ENCODE measurements around the gene LRP5.

DNA sequence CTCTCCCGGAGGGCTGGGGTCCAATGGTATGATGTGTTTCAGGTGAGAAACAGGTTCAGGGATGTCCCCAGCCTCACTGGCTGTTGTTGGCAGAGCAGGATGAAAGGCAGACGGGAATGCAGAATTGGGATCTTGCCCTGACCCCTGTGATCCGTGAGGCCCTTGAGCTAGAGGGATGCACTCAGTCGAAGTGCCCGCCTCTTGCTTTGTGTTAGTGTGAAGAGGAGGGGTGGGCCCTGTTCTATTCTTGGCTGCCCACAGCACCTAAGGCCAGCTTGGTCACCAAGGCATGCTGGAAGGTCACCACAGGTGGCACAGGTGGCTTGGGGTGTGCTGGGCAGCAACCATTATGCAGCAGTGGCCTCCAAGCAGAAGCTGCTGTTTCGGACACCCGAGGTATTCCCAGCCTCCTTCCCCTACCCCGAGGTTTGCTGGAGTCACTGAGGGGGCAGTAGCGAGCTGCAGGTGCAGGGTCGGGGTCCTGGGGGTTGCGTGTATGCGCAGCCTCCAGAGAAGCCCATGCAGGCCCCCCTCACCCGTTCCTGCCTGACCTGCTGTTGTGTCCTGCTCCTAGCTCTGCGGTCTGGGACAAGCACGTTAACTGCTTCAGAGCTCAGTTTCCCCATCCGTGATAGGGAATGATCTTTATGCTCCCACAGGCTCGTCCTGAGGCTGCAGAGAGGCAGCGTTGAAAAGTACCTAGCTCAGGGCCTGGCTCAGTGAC lies 13.0 kb downstream of the LRP5 start:
- TF ChIP-seq, protein P1, sequence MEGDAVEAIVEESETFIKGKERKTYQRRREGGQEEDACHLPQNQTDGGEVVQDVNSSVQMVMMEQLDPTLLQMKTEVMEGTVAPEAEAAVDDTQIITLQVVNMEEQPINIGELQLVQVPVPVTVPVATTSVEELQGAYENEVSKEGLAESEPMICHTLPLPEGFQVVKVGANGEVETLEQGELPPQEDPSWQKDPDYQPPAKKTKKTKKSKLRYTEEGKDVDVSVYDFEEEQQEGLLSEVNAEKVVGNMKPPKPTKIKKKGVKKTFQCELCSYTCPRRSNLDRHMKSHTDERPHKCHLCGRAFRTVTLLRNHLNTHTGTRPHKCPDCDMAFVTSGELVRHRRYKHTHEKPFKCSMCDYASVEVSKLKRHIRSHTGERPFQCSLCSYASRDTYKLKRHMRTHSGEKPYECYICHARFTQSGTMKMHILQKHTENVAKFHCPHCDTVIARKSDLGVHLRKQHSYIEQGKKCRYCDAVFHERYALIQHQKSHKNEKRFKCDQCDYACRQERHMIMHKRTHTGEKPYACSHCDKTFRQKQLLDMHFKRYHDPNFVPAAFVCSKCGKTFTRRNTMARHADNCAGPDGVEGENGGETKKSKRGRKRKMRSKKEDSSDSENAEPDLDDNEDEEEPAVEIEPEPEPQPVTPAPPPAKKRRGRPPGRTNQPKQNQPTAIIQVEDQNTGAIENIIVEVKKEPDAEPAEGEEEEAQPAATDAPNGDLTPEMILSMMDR (IDR thresholded peaks at IDR 0.05; ENCODE audit: insufficient read depth, low read depth, low read length), result no peak
- no peak for TF ChIP-seq EZH2 (IDR thresholded peaks at IDR 0.05; ENCODE audit: insufficient read depth, low read length)

All from astrocyte (in vitro differentiated cells and primary cell).